ENCODE results near the gene PCDHA4.
"Not testable (repeated sequence)": the region's sequence is repeated elsewhere in the genome, so short reads cannot be mapped to it uniquely, and the experiment has no call there.

Gene PCDHA4

DNA sequence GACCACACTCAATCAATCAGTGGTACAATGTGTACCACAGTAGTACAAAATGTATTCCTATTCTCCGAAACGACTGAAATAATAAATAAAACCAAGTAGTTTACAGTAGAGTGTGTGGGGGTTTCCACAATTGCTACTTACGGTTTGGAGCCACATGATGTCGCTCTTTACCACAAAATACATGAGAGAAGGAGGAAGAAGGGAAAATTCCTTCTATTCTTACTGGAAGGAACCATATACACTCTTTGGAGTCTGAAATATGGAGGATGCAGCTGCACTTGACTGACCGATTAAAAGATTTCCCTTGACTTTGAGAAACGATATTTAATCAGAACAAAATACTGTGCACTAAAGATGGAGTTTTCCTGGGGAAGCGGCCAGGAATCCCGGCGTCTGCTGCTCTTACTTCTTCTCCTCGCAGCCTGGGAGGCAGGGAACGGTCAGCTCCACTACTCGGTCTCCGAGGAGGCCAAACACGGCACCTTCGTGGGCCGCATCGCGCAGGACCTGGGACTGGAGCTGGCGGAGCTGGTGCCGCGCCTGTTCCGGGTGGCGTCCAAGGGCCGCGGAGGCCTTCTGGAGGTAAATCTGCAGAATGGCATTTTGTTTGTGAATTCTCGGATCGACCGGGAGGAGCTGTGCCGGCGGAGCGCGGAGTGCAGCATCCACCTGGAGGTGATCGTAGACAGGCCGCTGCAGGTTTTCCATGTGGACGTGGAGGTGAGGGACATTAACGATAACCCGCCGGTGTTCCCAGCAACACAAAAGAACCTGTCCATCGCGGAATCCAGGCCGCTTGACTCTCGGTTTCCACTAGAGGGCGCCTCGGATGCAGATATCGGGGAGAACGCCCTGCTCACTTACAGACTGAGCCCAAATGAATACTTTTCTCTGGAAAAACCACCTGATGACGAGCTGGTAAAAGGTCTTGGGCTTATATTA lies at the start of gene PCDHA4:
TSS of gene PCDHA4 (plus strand) at position 235 of the 942 bp plus-strand sequence.
- no peak for DNase-seq (ENCODE audit: low read depth)

DNA sequence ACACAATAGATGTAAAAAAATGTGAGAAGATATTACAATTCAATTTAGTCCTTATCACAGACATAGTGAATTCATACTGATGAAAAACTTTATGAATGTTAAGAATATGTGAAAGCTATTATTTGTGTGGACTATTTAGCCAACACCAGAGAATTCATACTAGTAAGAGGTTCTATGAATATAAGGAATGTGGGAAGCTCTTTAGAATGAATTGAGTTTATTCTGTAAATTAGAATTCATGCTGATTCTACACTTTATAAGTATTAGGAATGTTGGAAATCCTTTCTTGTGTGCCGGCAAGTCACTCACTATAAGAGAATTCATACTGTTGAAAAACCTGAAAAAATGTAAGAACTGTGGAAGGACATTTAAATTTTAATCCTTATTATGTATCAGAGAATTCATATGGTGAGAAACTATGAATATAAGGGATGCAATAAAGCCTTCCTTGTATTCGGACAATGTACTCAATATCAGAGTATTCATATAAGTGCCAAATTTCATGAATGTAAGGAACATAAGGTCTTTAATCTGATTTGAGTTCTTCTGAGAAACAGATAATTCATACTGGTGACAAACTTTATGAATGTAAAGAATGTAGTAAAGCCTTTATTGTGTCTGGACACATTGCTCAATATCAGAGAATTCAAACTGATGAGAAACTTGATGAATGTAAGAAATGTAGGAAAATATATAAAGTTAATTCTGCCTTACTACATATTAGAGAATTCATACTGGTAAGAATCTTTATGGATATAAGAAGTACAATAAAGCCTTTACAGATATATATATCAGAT lies 42.5 kb upstream of the PCDHA4 start:
- no peak for DNase-seq (ENCODE audit: low read depth)

DNA sequence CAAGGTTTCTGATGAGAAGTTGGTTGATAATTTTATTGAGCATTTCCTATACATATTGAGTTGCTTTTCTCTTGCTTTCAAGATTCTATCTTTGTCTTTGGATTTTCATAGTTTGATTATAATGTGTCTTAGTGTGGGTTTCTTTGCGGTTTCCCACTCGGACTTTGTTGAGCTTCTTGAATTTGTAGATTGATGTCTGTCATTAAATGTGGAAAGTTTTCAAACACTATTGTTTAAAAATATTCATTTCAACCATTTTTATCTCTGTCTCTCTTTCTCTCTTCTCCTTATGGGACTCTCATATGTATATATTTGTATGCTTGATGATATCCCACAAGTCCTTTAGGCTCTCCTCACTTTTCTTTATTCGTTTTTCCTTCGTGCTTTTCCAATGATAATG lies 39.4 kb upstream of the PCDHA4 start:
- no peak for DNase-seq (ENCODE audit: low read depth)

DNA sequence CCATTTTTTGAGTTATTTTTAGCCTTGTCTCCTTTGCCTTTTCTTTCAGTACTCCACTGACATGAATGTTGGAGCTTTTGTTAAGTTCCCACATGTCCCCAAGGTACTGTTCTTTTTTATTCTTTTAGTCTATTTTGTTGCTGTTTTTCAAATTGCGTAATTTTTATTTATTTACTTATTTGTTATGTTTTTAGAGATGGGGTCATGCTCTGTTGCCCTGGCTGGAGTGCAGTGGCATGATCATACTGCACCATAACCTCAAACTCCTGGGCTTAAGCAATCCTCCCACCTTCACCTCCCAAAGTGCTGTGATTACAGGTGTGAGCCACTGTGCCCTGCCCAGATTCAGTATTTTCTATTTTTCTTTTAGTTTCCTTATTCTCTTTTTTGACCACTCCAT lies 26.4 kb upstream of the PCDHA4 start:
- DNase-seq (ENCODE audit: low read depth) = no peak

DNA sequence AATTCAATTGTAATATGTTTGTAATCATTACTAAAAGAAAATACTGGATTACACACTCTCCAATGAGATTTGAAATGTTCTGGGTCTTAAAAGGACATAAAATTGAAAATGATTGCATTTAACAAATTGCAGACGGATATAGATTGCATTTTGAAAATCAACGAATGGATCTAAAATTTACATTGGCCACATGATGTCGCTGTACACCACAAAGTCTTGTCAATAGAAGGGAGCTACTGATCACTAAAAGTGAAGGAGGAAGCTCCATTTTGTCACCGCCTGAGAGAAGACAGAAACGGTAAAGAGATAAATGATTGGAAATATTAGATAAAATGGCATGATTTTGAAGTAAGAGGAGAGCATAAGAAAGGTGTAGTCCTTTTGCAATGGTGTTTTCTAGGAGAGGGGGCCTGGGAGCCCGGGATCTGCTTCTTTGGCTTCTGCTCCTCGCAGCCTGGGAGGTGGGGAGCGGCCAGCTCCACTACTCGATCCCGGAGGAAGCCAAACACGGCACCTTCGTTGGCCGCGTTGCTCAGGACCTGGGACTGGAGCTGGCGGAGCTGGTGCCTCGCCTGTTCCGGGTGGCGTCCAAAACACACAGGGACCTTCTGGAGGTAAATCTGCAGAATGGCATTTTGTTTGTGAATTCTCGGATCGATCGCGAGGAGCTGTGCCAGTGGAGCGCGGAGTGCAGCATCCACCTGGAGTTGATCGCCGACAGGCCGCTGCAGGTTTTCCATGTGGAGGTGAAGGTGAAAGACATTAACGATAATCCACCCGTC lies 20.8 kb upstream of the PCDHA4 start, which contains the start of gene PCDHA1:
TSS of gene PCDHA1 (plus strand) at position 236 of the 782 bp plus-strand sequence.
- no peak for DNase-seq (ENCODE audit: low read depth)

DNA sequence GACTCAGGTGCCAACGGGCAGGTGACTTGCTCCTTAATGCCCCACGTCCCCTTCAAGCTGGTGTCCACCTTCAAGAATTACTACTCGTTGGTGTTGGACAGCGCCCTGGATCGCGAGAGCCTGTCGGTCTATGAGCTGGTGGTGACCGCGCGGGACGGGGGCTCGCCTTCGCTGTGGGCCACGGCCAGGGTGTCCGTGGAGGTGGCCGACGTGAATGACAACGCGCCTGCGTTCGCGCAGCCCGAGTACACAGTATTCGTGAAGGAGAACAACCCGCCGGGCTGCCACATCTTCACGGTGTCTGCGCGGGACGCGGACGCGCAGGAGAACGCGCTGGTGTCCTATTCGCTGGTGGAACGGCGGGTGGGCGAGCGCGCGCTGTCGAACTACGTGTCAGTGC lies 19.4 kb upstream of the PCDHA4 start:
- not testable (repeated sequence) for DNase-seq (ENCODE audit: low read depth)

DNA sequence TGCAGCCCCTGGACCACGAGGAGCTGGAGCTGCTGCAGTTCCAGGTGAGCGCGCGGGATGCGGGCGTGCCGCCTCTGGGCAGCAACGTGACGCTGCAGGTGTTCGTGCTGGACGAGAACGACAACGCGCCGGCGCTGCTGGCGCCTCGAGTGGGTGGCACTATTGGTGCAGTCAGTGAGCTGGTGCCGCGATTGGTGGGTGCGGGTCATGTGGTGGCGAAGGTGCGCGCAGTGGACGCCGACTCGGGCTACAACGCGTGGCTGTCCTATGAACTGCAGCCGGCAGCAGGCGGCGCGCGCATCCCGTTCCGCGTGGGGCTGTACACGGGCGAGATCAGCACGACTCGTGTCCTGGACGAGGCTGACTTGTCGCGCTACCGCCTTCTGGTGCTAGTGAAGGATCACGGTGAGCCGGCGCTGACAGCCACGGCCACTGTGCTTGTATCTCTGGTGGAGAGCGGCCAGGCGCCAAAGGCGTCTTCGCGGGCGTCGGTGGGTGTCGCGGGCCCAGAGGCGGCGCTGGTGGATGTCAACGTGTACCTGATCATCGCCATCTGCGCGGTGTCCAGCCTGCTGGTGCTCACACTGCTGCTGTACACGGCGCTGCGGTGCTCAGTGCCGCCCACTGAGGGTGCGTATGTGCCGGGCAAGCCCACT lies 18.9 kb upstream of the PCDHA4 start:
- DNase-seq (ENCODE audit: low read depth) = not testable (repeated sequence)

DNA sequence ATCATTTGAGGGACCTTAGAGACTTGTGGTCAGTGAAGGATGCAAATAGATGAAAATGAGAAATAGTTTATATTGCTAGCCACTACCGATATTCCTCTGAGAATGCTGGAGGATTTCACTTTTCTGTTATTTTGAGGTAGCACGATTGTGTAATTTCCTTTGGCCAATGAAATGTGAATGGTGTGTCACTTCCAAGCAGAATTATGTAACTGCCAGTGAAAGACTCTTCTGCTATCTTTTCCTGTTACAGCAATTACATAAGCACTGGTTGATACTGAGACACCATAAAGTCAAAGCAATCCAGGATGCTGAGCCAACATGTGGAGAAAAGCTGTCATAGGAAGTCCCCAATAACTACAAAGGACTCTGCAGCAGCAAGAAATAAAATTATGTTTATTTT lies 15.8 kb upstream of the PCDHA4 start:
- DNase-seq (ENCODE audit: low read depth) = no peak

DNA sequence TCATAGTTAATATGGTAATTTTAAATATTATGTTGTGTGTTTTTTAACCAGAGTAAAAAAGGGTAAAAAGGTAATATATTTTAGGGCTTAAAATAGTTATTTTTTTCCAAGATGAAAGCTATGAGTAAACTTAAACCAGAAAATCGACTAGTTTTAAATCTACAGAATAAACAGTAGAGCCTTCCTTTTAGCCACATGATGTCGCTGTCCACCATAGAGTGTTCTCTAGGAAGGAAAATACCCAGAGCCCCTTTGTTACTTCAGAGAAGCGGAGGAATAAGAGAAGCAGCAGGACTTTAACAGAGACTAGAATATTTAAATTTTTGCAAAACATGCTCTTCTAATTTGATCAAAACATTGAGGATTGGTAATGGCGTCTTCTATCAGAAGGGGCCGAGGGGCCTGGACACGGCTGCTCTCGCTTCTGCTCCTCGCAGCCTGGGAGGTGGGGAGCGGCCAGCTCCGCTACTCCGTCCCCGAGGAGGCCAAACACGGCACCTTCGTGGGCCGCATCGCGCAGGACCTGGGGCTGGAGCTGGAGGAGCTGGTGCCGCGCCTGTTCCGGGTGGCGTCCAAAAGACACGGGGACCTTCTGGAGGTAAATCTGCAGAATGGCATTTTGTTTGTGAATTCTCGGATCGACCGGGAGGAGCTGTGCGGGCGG lies 12.1 kb upstream of the PCDHA4 start, which contains the start of gene PCDHA2:
TSS of gene PCDHA2 (plus strand) at position 258 of the 664 bp plus-strand sequence.
- DNase-seq (ENCODE audit: low read depth) = no peak

DNA sequence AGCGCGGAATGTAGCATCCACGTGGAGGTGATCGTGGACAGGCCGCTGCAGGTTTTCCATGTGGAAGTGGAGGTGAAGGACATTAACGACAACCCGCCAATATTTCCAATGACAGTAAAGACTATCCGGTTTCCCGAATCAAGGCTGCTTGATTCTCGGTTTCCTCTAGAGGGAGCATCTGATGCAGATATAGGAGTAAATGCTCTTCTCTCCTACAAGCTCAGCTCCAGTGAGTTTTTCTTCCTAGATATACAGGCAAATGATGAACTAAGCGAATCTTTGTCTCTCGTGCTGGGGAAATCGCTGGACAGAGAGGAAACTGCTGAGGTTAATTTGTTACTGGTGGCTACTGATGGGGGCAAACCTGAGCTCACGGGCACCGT lies 11.6 kb upstream of the PCDHA4 start:
- DNase-seq (ENCODE audit: low read depth) = no peak

DNA sequence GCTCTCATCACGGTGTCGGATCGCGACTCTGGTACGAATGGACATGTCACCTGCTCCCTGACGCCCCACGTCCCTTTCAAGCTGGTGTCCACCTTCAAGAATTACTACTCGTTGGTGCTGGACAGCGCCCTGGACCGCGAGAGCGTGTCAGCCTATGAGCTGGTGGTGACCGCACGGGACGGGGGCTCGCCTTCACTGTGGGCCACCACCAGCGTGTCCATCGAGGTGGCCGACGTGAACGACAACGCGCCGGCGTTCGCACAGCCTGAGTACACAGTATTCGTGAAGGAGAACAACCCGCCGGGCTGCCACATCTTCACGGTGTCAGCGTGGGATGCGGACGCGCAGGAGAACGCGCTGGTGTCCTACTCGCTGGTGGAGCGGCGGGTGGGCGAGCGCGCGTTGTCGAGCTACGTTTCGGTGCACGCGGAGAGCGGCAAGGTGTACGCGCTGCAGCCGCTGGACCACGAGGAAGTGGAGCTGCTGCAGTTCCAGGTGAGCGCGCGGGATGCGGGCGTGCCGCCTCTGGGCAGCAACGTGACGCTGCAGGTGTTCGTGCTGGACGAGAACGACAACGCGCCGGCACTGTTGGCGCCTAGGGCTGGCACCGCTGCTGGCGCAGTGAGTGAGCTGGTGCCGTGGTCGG lies 10.7 kb upstream of the PCDHA4 start:
- not testable (repeated sequence) for DNase-seq (ENCODE audit: low read depth)

DNA sequence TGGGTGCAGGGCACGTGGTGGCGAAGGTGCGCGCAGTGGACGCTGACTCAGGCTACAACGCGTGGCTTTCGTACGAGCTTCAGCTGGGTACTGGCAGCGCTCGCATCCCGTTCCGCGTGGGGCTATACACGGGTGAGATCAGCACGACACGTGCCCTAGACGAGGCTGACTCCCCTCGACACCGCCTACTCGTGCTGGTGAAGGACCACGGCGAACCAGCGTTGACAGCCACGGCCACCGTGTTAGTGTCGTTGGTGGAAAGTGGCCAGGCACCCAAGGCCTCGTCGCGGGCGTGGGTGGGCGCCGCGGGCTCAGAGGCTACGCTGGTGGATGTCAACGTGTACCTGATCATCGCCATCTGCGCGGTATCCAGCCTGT lies 10.2 kb upstream of the PCDHA4 start:
- no peak for DNase-seq (ENCODE audit: low read depth)

DNA sequence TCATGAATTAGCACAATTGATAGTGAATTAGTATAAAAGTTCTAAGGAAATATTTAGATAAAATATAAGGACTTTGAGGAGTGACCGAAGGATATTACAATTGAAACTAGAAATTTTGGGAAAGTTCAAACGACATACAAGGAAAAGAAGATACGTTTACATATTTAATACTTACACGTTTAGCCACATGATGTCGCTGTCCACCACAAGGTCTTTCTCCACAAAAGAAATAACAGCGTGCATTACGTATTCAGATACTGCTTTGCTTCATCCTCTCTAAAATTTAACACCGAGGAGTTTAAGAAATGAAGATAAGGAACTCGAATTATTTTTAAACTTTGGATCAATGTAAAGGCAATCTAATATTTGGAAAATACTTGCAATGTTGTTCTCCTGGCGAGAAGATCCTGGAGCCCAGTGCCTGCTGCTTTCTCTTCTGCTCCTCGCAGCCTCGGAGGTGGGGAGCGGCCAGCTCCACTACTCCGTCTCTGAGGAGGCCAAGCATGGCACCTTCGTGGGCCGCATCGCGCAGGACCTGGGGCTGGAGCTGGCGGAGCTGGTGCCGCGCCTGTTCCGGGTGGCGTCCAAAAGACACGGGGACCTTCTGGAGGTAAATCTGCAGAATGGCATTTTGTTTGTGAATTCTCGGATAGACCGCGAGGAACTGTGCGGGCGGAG lies 5.9 kb upstream of the PCDHA4 start, which contains the start of gene PCDHA3:
TSS of gene PCDHA3 (plus strand) at position 242 of the 678 bp plus-strand sequence.
- no peak for DNase-seq (ENCODE audit: low read depth)

DNA sequence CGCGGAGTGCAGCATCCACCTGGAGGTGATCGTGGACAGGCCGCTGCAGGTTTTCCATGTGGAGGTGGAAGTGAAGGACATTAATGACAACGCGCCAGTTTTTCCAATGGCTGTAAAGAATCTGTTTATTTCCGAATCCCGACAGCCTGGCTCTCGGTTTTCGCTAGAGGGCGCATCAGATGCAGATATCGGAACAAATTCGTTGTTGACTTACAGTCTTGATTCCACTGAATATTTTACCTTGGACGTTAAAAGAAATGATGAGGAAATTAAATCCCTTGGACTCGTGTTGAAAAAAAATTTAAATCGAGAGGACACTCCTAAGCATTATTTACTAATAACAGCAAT lies 5.4 kb upstream of the PCDHA4 start:
- DNase-seq (ENCODE audit: low read depth) = no peak

DNA sequence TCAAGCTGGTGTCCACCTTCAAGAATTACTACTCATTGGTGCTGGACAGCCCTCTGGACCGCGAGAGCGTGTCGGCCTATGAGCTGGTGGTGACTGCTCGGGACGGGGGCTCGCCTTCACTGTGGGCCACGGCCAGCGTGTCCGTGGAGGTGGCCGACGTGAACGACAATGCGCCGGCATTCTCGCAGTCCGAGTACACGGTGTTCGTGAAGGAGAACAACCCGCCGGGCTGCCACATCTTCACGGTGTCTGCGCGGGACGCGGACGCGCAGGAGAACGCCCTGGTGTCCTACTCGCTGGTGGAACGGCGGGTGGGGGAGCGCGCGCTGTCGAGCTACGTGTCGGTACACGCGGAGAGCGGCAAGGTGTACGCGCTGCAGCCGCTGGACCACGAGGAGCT lies 4.5 kb upstream of the PCDHA4 start:
- not testable (repeated sequence) for DNase-seq (ENCODE audit: low read depth)

DNA sequence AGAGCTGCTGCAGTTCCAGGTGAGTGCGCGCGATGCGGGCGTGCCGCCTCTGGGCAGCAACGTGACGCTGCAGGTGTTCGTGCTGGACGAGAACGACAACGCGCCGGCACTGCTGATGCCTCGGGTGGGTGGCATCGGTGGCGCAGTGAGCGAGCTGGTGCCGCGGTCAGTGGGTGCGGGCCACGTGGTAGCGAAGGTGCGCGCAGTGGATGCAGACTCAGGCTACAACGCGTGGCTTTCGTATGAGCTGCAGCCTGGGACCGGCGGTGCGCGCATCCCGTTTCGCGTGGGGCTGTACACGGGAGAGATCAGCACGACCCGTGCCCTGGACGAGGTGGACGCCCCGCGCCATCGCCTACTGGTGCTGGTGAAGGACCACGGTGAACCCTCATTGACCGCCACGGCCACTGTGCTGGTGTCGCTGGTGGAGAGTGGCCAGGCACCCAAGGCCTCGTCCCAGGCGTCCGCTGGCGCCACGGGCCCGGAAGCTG lies 4.0 kb upstream of the PCDHA4 start:
- DNase-seq (ENCODE audit: low read depth) = no peak

DNA sequence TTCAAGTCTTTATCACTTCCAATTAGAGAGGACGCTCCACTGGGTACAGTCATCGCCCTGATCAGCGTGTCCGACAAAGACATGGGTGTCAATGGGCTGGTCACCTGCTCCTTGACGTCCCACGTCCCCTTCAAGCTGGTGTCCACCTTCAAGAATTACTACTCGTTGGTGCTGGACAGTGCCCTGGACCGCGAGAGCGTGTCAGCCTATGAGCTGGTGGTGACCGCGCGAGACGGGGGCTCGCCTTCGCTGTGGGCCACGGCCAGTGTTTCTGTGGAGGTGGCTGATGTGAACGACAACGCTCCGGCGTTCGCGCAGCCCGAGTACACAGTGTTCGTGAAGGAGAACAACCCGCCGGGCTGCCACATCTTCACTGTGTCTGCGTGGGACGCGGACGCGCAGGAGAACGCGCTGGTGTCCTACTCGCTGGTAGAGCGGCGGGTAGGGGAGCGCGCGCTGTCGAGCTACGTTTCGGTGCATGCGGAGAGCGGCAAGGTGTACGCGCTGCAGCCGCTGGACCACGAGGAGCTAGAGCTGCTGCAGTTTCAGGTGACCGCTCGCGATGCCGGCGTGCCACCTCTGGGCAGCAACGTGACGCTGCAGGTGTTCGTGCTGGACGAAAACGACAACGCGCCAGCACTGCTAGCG lies 1.5 kb downstream of the PCDHA4 start:
- DNase-seq (ENCODE audit: low read depth) = not testable (repeated sequence)

DNA sequence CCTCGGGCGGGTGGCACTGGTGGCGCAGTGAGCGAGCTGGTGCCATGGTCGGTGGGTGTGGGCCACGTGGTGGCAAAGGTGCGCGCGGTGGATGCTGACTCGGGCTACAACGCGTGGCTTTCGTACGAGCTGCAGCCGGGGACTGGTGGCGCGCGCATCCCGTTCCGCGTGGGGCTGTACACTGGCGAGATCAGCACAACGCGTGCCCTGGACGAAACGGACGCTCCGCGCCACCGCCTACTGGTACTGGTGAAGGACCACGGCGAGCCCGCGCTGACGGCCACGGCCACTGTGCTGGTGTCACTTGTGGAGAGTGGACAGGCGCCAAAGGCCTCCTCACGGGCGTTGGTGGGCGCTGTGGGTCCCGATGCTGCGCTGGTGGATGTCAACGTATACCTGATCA lies 2.0 kb downstream of the PCDHA4 start:
- no peak for DNase-seq (ENCODE audit: low read depth)

All from activated T-helper 9 cell treated with anti-CD3 and anti-CD28 coated beads, Interleukin-2, amount 50 U/mL, for 16 hours (primary cell).